GM12801 (cell line): Measurements from ENCODE around the gene PTRHD1.

Source experiments
- CTCF ChIP-seq: IDR thresholded peaks from one replicate; pipeline ENCODE4 v1.5.1; 2011; ENCODE audit warnings: control low read depth; ENCODE audit not compliant: insufficient read length; ENCODE audit errors: extremely low read depth

PTRHD1 gene

GRCh38 chr2:24792874-24793760 is at the start of gene PTRHD1, which contains the start of gene CENPO:
PTRHD1 (minus strand) TSS chr2:24793391; CDS start chr2:24793377, 14 bp downstream.
CENPO (plus strand) TSS chr2:24793425; CDS start chr2:24793920, 495 bp downstream.
- no peak for TF ChIP-seq CTCF

GRCh38 chr2:24842081-24843050 is 49.2 kb upstream of the PTRHD1 start:
- TF ChIP-seq CTCF = no peak

- TF ChIP-seq CTCF = no peak
These were observed 48.1 kb upstream of the PTRHD1 start for GRCh38 chr2:24840962-24841945.

- no peak for TF ChIP-seq CTCF
These were observed 47.1 kb upstream of the PTRHD1 start for GRCh38 chr2:24840164-24840869.

- TF ChIP-seq CTCF = no peak
These were observed 46.5 kb upstream of the PTRHD1 start for GRCh38 chr2:24839729-24840128.

- no peak for TF ChIP-seq CTCF
These were observed 45.4 kb upstream of the PTRHD1 start for GRCh38 chr2:24838541-24838940.
